DND-41 (cell line): ENCODE data around the gene MAPK10.
"Not testable (repeated sequence)": the region's sequence is repeated elsewhere in the genome, so short reads cannot be mapped to it uniquely, and the experiment has no call there.

Experiments used
- CTCF ChIP-seq: IDR thresholded peaks from 2 replicates; pipeline ENCODE4 v1.5.1; 2012; ENCODE audit warnings: borderline replicate concordance, low read length, moderate library complexity, mild to moderate bottlenecking; ENCODE audit not compliant: poor library complexity, severe bottlenecking; ENCODE audit errors: extremely low read depth
- EZH2 ChIP-seq: IDR thresholded peaks from 3 replicates; pipeline ENCODE4 v1.6.1; 2012; ENCODE audit warnings: borderline replicate concordance, low read depth, mild to moderate bottlenecking, moderate library complexity, low read length, inconsistent platforms; ENCODE audit not compliant: severe bottlenecking

GRCh38 chr4:86021671-86022070, 338.2 kb downstream of the MAPK10 start:
- TF ChIP-seq CTCF, EZH2: not testable (repeated sequence)
